ENCODE measurements around the gene AUTS2. TPM values are rescaled to one million over a fixed set of nuclear protein-coding genes. Genes with fewer than 3 reads are reported as not detected.
A peak's percentile ranks its signal among the peaks of the same experiment; 100 is the strongest.

The AUTS2 gene
- total and polyA plus RNA-seq, 9 of the 15 experiments (the other 6 are each of a cell fraction or from before 2014, with no cell fraction given) = 0.58 TPM; not detected in 8

DNA sequence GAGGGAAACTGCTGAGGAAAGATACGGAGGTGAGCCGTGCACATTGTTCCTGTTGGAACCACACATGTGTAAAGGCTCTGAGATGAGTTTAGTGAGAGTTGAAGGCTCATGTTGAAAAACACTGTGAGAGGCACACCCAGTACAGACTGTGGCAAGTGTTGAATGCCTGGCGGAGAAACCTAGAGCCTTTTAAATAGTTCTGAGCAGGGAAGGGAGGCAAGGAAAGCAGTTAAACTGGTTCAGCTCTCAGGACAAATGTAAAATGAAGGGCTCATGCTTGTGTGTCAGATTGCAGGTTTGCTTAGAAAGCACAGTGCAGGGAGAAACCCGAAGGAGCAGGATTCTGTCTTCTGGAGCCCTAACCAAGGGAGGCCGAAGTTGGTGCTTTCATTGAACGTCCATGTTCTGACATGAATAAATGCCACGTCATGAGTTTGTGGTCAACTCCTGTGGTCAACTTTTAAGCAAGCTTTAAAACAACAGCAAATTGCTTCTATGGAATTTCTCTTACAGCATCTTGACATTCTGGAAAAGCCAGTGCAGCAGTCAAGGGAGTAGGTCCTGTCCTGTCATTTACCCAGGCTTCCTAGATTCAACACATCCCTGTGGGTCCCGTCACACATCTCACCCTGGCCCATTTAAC, 882.8 kb downstream of the AUTS2 start:
- DNase-seq (ENCODE audit: extremely low read depth in 1 of 4, low spot score in 3 of 4) (no peak), ATAC-seq (no peak), FAIRE-seq (no peak)
- 2% methylated on average over 8 of the region's 8 CpGs for WGBS (ENCODE audit: insufficient coverage, low coverage, missing lambda C conversion rate)
- Histone ChIP-seq H4K20me1 (replicated peaks; ENCODE audit: control insufficient read depth, insufficient read depth, low read length) (no peaks in the 10 kb centered on the region), H3K27me3 (ENCODE audit: control insufficient read depth in 2 of 2, insufficient read depth in 2 of 2, low read length in 2 of 2) (peaks cover 0 to 9% of the 10 kb centered on the region in 2 experiments; a peak in 3 of 5 replicates), H3K4me1 (replicated peaks in 1 of 2; ENCODE audit: control insufficient read depth in 2 of 2, insufficient read depth in 2 of 2, low read length in 2 of 2) (no peaks in the 10 kb centered on the region), H3K4me3 (no peak overlapping the region), H3K9me3 (replicated peaks; ENCODE audit: control insufficient read depth, insufficient read depth, low read depth, low read length) (no peaks in the 10 kb centered on the region), H3K27ac (ENCODE audit: extremely low read depth, low read depth, low read length) (no peak overlapping the region), H3K9ac (ENCODE audit: insufficient read depth in 1 of 2, low read depth in 2 of 2, low read length in 2 of 2) (no peak overlapping the region), H3K9me1 (ENCODE audit: control insufficient read depth, insufficient read depth, low read length) (peaks cover 3% of the 10 kb centered on the region), H2AFZ (ENCODE audit: low read depth, low read length) (no peak overlapping the region), H3K79me2 (ENCODE audit: control insufficient read depth, insufficient read depth, low read length) (no peaks in the 10 kb centered on the region), H3K36me3 (ENCODE audit: control insufficient read depth, insufficient read depth, low read length) (no peaks in the 10 kb centered on the region), H3K4me2 (ENCODE audit: insufficient read depth, low read length) (no peak overlapping the region)
- no TSS peak for BruUV-seq (replicated peaks)
- intact Hi-C loops (cut with micrococcal nuclease) (no loop called here), in situ Hi-C loops (cut with MboI) (no loop called here)
- peak; percentile 39; the same call in 1 of the 2 replicates for TF ChIP-seq C11orf30 (IDR thresholded peaks at IDR 0.05; ENCODE audit: low read depth)
- TF ChIP-seq MAFF (IDR thresholded peaks at IDR 0.05; ENCODE audit: low read length) = 0 out of 2 replicates have a peak, but pooled peaks have one; percentile 10
- peak; percentile 64 for TF ChIP-seq ZNF316 (IDR thresholded peaks at IDR 0.05)
- no peak for TF ChIP-seq RBM15 (IDR thresholded peaks at IDR 0.05; ENCODE audit: insufficient read depth, low read length)
- peak; percentile 47; the same call in 1 of the 2 replicates for TF ChIP-seq MAFG (tag; conservative IDR thresholded peaks at IDR 0.05)
- ChIA-PET POLR2A (no interaction called here), CTCF (ENCODE audit: low intra/inter-chr PET ratio) (no interaction called here)

DNA sequence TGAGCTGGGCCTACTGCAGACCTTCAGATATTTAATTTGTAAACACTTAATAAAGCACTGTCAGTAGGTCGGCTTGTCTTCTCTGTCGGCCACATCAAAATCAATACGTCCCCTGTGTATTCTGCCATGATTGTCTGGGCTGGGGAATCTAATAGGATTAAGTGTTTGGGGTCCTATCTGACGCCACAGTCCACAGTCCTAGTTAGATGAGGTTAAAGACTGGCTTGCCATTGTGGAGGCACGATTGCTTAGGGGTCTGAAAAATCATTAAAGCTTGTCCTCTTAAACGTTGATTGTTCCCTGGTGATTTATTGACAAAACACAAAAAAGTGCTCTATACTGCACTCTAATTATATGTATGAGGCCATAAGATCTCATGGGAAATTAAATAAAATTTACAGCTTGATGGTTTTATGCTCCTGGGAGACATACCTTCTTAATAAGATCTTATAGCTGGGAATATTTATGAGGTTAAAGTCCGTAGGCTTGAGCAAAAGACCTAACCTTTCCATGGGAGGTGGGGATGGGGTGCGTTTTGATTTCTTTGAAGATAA, 883.4 kb downstream of the AUTS2 start:
- CTCF ChIA-PET (ENCODE audit: low intra/inter-chr PET ratio) = no interaction called here
- Histone ChIP-seq H3K27me3 (ENCODE audit: control insufficient read depth in 2 of 2, insufficient read depth in 2 of 2, low read length in 2 of 2) (peaks cover 0 to 9% of the 10 kb centered on the region in 2 experiments; a peak in 3 of 5 replicates), H3K4me1 (replicated peaks in 1 of 2; ENCODE audit: control insufficient read depth in 2 of 2, insufficient read depth in 2 of 2, low read length in 2 of 2) (no peaks in the 10 kb centered on the region), H2AFZ (ENCODE audit: low read depth, low read length) (no peak overlapping the region), H3K4me2 (ENCODE audit: insufficient read depth, low read length) (no peak overlapping the region), H3K9ac (ENCODE audit: insufficient read depth in 1 of 2, low read depth in 2 of 2, low read length in 2 of 2) (no peak overlapping the region), H4K20me1 (replicated peaks; ENCODE audit: control insufficient read depth, insufficient read depth, low read length) (no peaks in the 10 kb centered on the region), H3K27ac (ENCODE audit: extremely low read depth, low read depth, low read length) (no peak overlapping the region), H3K9me1 (ENCODE audit: control insufficient read depth, insufficient read depth, low read length) (peaks cover 3% of the 10 kb centered on the region), H3K79me2 (ENCODE audit: control insufficient read depth, insufficient read depth, low read length) (no peaks in the 10 kb centered on the region), H3K36me3 (ENCODE audit: control insufficient read depth, insufficient read depth, low read length) (no peaks in the 10 kb centered on the region), H3K9me3 (replicated peaks; ENCODE audit: control insufficient read depth, insufficient read depth, low read depth, low read length) (no peaks in the 10 kb centered on the region), H3K4me3 (no peak overlapping the region)
- ATAC-seq (no peak), DNase-seq (ENCODE audit: extremely low read depth in 1 of 4, low spot score in 3 of 4) (no peak), FAIRE-seq (no peak)
- no TSS peak for BruUV-seq (replicated peaks)
- TF ChIP-seq, protein P1, sequence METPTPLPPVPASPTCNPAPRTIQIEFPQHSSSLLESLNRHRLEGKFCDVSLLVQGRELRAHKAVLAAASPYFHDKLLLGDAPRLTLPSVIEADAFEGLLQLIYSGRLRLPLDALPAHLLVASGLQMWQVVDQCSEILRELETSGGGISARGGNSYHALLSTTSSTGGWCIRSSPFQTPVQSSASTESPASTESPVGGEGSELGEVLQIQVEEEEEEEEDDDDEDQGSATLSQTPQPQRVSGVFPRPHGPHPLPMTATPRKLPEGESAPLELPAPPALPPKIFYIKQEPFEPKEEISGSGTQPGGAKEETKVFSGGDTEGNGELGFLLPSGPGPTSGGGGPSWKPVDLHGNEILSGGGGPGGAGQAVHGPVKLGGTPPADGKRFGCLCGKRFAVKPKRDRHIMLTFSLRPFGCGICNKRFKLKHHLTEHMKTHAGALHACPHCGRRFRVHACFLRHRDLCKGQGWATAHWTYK (CRISPR knock-in tag; IDR thresholded peaks at IDR 0.05) = no peak
- TF ChIP-seq, protein P2, sequence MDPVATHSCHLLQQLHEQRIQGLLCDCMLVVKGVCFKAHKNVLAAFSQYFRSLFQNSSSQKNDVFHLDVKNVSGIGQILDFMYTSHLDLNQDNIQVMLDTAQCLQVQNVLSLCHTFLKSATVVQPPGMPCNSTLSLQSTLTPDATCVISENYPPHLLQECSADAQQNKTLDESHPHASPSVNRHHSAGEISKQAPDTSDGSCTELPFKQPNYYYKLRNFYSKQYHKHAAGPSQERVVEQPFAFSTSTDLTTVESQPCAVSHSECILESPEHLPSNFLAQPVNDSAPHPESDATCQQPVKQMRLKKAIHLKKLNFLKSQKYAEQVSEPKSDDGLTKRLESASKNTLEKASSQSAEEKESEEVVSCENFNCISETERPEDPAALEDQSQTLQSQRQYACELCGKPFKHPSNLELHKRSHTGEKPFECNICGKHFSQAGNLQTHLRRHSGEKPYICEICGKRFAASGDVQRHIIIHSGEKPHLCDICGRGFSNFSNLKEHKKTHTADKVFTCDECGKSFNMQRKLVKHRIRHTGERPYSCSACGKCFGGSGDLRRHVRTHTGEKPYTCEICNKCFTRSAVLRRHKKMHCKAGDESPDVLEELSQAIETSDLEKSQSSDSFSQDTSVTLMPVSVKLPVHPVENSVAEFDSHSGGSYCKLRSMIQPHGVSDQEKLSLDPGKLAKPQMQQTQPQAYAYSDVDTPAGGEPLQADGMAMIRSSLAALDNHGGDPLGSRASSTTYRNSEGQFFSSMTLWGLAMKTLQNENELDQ (CRISPR knock-in tag; IDR thresholded peaks at IDR 0.05; ENCODE audit: borderline replicate concordance) = no peak
- TF ChIP-seq HIVEP1 (CRISPR knock-in tag; IDR thresholded peaks at IDR 0.05) = no peak
- TF ChIP-seq XRCC3 (IDR thresholded peaks at IDR 0.05) = no peak
- TF ChIP-seq ZNF830 (CRISPR knock-in tag; IDR thresholded peaks at IDR 0.05) = no peak
- no peak for TF ChIP-seq SRSF7 (optimal IDR thresholded peaks at IDR 0.05; ENCODE audit: low read depth, low read length)
- intact Hi-C loops (cut with micrococcal nuclease) = no loop called here
- in situ Hi-C loops (cut with MboI) = no loop called here
- POLR2A ChIA-PET = no interaction called here
- WGBS (ENCODE audit: insufficient coverage, low coverage, missing lambda C conversion rate) = under 1% methylated on average over 8 of the region's 8 CpGs
